WTC11 (cell line): Measurements from ENCODE around the gene APOOL. TPM values are rescaled to one million over a fixed set of nuclear protein-coding genes. Genes with fewer than 3 reads are reported as not detected.

Source experiments
- ATAC-seq: fragments of 200-7000 bp; cut with Tn5 transposase; 2 replicates; pipeline ENCODE4 v1.10.0; 2021; ENCODE audit warnings: mild to moderate bottlenecking, moderate library complexity
- CTCF ChIA-PET: fragments of 300-600 bp; sonication (Branson Sonifier 250); formaldehyde crosslinking; loops from one replicate; lab custom pipeline; 2021; ENCODE audit warnings: antibody characterized with exemption; lab: Charles Lee
- POLR2A ChIA-PET: fragments of 350-600 bp; sonication (Branson Sonifier 250); formaldehyde crosslinking; loops from one replicate; lab custom pipeline; 2021; ENCODE audit warnings: antibody characterized with exemption; lab: Charles Lee
- DNase-seq: peaks from one replicate; pipeline ENCODE4 v3.0.0; 2021; ENCODE audit warnings: low spot score
- H3K27ac Mint-ChIP-seq: 2 replicates; pipeline ENCODE4 v1.8.0; 2021; ENCODE audit warnings: mixed read lengths
- H3K27me3 Mint-ChIP-seq: 2 replicates; pipeline ENCODE4 v1.8.0; 2021; ENCODE audit warnings: low read depth, mild to moderate bottlenecking, moderate library complexity, mixed read lengths
- H3K36me3 Mint-ChIP-seq: 2 replicates; pipeline ENCODE4 v1.8.0; 2021; ENCODE audit warnings: mixed read lengths
- H3K4me1 Mint-ChIP-seq: 2 replicates; pipeline ENCODE4 v1.8.0; 2022; ENCODE audit warnings: mixed read lengths
- H3K4me3 Mint-ChIP-seq: 2 replicates; pipeline ENCODE4 v1.8.0; 2021; ENCODE audit warnings: mild to moderate bottlenecking, moderate library complexity, mixed read lengths
- H3K9me3 Mint-ChIP-seq: 2 replicates; pipeline ENCODE4 v1.8.0; 2021; ENCODE audit warnings: mixed read lengths
- CDX4 ChIP-seq: fragments of 250-450 bp; sonication (Bioruptor Pico); IDR thresholded peaks from 2 replicates; pipeline ENCODE4 v1.9.0; 2021; ENCODE audit warnings: moderate library complexity, mild to moderate bottlenecking, inconsistent platforms, borderline replicate concordance
- CTCF ChIP-seq: fragments of 200-600 bp; IDR thresholded peaks from 2 replicates; pipeline ENCODE4 v1.8.0; 2022; ENCODE audit warnings: antibody characterized with exemption
- HMGXB4 ChIP-seq: sonication (generic); formaldehyde crosslinking; IDR thresholded peaks from 2 replicates; pipeline ENCODE4 v1.8.1; 2023; ENCODE audit warnings: mild to moderate bottlenecking, moderate library complexity, missing genetic modification reagents
- JUN ChIP-seq: sonication (generic); formaldehyde crosslinking; IDR thresholded peaks from 2 replicates; pipeline ENCODE4 v1.8.0; 2023; ENCODE audit warnings: mild to moderate bottlenecking, missing genetic modification reagents
- NFYB ChIP-seq: sonication (generic); formaldehyde crosslinking; conservative IDR thresholded peaks from 2 replicates; pipeline ENCODE4 v1.8.0; 2022; ENCODE audit warnings: low read depth, missing genetic modification reagents
- NR2C2 ChIP-seq: sonication (generic); formaldehyde crosslinking; IDR thresholded peaks from 2 replicates; pipeline ENCODE4 v1.8.0; 2022; ENCODE audit warnings: mild to moderate bottlenecking, missing genetic modification reagents
- PRRX2 ChIP-seq: fragments of 250-450 bp; sonication (Bioruptor Pico); IDR thresholded peaks from 2 replicates; pipeline ENCODE4 v1.8.0; 2021; ENCODE audit warnings: mild to moderate bottlenecking
- SP1 ChIP-seq: sonication (generic); formaldehyde crosslinking; conservative IDR thresholded peaks from 2 replicates; pipeline ENCODE4 v1.8.1; 2022; ENCODE audit warnings: missing genetic modification reagents
- TEAD1 ChIP-seq: sonication (generic); formaldehyde crosslinking; IDR thresholded peaks from 2 replicates; pipeline ENCODE4 v1.8.0; 2022; ENCODE audit warnings: mild to moderate bottlenecking, missing genetic modification reagents
- TP53 ChIP-seq: sonication (generic); formaldehyde crosslinking; IDR thresholded peaks from 2 replicates; pipeline ENCODE4 v1.8.1; 2023; ENCODE audit warnings: mild to moderate bottlenecking, missing genetic modification reagents
- ZBTB21 ChIP-seq: sonication (generic); formaldehyde crosslinking; IDR thresholded peaks from 2 replicates; pipeline ENCODE4 v1.8.1; 2023; ENCODE audit warnings: mild to moderate bottlenecking, missing genetic modification reagents, borderline replicate concordance
- ZMAT4 ChIP-seq: fragments of 250-450 bp; sonication (Bioruptor Pico); IDR thresholded peaks from 2 replicates; pipeline ENCODE4 v1.9.0; 2021; ENCODE audit warnings: mild to moderate bottlenecking
- ZNF396 ChIP-seq: fragments of 250-450 bp; sonication (Bioruptor Pico); IDR thresholded peaks from 2 replicates; pipeline ENCODE4 v1.8.0; 2021; ENCODE audit warnings: mild to moderate bottlenecking, moderate library complexity, borderline replicate concordance
- ZNF423 ChIP-seq: fragments of 250-450 bp; sonication (Bioruptor Pico); IDR thresholded peaks from 2 replicates; pipeline ENCODE4 v2.1.2; 2022; ENCODE audit warnings: mild to moderate bottlenecking, moderate library complexity
- ZNF671 ChIP-seq: fragments of 250-450 bp; sonication (Bioruptor Pico); IDR thresholded peaks from 2 replicates; pipeline ENCODE4 v1.8.0; 2021; ENCODE audit warnings: mild to moderate bottlenecking
- total RNA-seq: library from RNA; stranded (reverse); gene quantifications from 3 replicates; pipeline ENCODE4 v1.2.3, GENCODE V29; 2021
- TF ChIP-seq, protein P1 (sequence below): sonication (generic); formaldehyde crosslinking; IDR thresholded peaks from 2 replicates; pipeline ENCODE4 v1.8.1; 2023; ENCODE audit warnings: mild to moderate bottlenecking, missing genetic modification reagents
- TF ChIP-seq, protein P2 (sequence below): sonication (generic); formaldehyde crosslinking; IDR thresholded peaks from 2 replicates; pipeline ENCODE4 v1.8.1; 2023; ENCODE audit warnings: mild to moderate bottlenecking, missing genetic modification reagents

The APOOL gene
- total RNA-seq, 1 experiment from 2014 or later: 14.4 TPM

DNA sequence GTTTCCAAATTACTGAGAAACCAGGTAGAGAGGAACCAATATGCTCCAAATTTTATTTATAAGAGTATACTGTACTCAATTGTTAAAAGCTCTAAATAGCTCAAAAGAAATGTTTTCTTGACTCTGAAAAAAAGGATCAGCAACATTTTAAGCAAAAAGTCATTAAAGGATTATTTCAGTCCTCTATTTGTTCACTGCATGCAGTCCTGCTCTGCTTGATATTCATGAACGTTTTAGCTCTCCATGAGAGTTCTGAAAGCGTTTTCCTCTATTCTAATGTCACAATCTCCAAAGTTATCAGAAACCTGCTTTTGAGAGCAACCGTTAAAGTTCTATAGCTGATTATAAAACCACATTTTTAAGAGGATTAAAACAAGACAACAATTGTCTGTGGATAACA, 110.5 kb downstream of the APOOL start:
- no peak for ATAC-seq
- Mint-ChIP-seq H3K27me3 (no peaks in the 10 kb centered on the region), H3K9me3 (peaks cover 4% of the 10 kb centered on the region; the same call in 1 of the 2 replicates), H3K27ac (no peak overlapping the region), H3K36me3 (no peaks in the 10 kb centered on the region), H3K4me3 (no peak overlapping the region), H3K4me1 (0 out of 2 replicates have a peak, but pooled peaks cover 2% of the 10 kb centered on the region)
- ChIA-PET POLR2A (no interaction called here), CTCF (no interaction called here)
- TF ChIP-seq NR2C2 (no peak), HMGXB4 (CRISPR knock-in tag) (no peak), CDX4 (no peak), TP53 (CRISPR knock-in tag) (no peak), TEAD1 (CRISPR knock-in tag) (no peak), ZNF671 (CRISPR knock-in tag) (no peak), SP1 (CRISPR knock-in tag) (no peak), PRRX2 (no peak), NFYB (CRISPR knock-in tag) (no peak)
- TF ChIP-seq, protein P1, sequence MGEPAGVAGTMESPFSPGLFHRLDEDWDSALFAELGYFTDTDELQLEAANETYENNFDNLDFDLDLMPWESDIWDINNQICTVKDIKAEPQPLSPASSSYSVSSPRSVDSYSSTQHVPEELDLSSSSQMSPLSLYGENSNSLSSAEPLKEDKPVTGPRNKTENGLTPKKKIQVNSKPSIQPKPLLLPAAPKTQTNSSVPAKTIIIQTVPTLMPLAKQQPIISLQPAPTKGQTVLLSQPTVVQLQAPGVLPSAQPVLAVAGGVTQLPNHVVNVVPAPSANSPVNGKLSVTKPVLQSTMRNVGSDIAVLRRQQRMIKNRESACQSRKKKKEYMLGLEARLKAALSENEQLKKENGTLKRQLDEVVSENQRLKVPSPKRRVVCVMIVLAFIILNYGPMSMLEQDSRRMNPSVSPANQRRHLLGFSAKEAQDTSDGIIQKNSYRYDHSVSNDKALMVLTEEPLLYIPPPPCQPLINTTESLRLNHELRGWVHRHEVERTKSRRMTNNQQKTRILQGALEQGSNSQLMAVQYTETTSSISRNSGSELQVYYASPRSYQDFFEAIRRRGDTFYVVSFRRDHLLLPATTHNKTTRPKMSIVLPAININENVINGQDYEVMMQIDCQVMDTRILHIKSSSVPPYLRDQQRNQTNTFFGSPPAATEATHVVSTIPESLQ (CRISPR knock-in tag): no peak
- no peak for DNase-seq

- no peak overlapping the region for H3K4me3 Mint-ChIP-seq
- H3K36me3 Mint-ChIP-seq: no peaks in the 10 kb centered on the region
- no peaks in the 10 kb centered on the region for H3K27me3 Mint-ChIP-seq
- H3K9me3 Mint-ChIP-seq: peaks cover 4% of the 10 kb centered on the region; the same call in 1 of the 2 replicates
- TF ChIP-seq JUN (CRISPR knock-in tag) (no peak), TEAD1 (CRISPR knock-in tag) (no peak), CTCF (no peak), ZBTB21 (CRISPR knock-in tag) (no peak), ZNF423 (CRISPR knock-in tag) (no peak), ZNF396 (no peak), ZMAT4 (CRISPR knock-in tag) (no peak)
- TF ChIP-seq, protein P2, sequence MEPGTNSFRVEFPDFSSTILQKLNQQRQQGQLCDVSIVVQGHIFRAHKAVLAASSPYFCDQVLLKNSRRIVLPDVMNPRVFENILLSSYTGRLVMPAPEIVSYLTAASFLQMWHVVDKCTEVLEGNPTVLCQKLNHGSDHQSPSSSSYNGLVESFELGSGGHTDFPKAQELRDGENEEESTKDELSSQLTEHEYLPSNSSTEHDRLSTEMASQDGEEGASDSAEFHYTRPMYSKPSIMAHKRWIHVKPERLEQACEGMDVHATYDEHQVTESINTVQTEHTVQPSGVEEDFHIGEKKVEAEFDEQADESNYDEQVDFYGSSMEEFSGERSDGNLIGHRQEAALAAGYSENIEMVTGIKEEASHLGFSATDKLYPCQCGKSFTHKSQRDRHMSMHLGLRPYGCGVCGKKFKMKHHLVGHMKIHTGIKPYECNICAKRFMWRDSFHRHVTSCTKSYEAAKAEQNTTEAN: no peak
- CTCF ChIA-PET: no interaction called here
- POLR2A ChIA-PET: no interaction called here
- DNase-seq: no peak
- H3K27ac Mint-ChIP-seq: no peak overlapping the region
- H3K4me1 Mint-ChIP-seq: 0 out of 2 replicates have a peak, but pooled peaks cover 2% of the 10 kb centered on the region
- no peak for ATAC-seq
These were observed 111.1 kb downstream of the APOOL start for GRCh38 chrX:85114776-85115175.
